Loucy (cell line): ENCODE results near the gene PALLD.

Source experiments
- H2AFZ ChIP-seq: fragments of 200-600 bp; sonication (generic); 2 replicates; pipeline ENCODE4 v1.6.0; 2016; ENCODE audit warnings: antibody characterized with exemption, mild to moderate bottlenecking, low read length, moderate library complexity
- H3F3A ChIP-seq: fragments of 200-600 bp; 2 replicates; pipeline ENCODE4 v1.6.0; 2016; ENCODE audit warnings: antibody characterized with exemption, low read depth, mild to moderate bottlenecking
- H3K27me3 ChIP-seq: fragments of 200-600 bp; sonication (generic); 2 replicates; pipeline ENCODE4 v1.6.1; 2014; ENCODE audit warnings: low read length, mild to moderate bottlenecking; ENCODE audit not compliant: insufficient read depth, poor library complexity, severe bottlenecking
- H3K36me3 ChIP-seq: fragments of 200-600 bp; sonication (generic); 2 replicates; pipeline ENCODE4 v1.6.1; 2016; ENCODE audit warnings: low read length; ENCODE audit not compliant: insufficient read depth
- H3K4me1 ChIP-seq: fragments of 200-600 bp; sonication (generic); 2 replicates; pipeline ENCODE4 v1.5.1; 2014; ENCODE audit warnings: low read length, mild to moderate bottlenecking; ENCODE audit not compliant: insufficient read depth, poor library complexity, severe bottlenecking
- H3K4me2 ChIP-seq: fragments of 200-600 bp; sonication (generic); 2 replicates; pipeline ENCODE4 v1.6.0; 2014; ENCODE audit warnings: antibody characterized with exemption, low read length, low read depth, mild to moderate bottlenecking; ENCODE audit not compliant: poor library complexity, severe bottlenecking
- H3K4me3 ChIP-seq: fragments of 200-600 bp; sonication (generic); 2 replicates; pipeline ENCODE4 v1.5.1; 2014; ENCODE audit warnings: low read length, mild to moderate bottlenecking, mixed read lengths; ENCODE audit not compliant: poor library complexity, severe bottlenecking
- H3K79me2 ChIP-seq: fragments of 200-600 bp; sonication (generic); 2 replicates; pipeline ENCODE4 v1.6.1; 2014; ENCODE audit warnings: low read length; ENCODE audit not compliant: insufficient read depth
- H3K9ac ChIP-seq: fragments of 200-600 bp; sonication (generic); 2 replicates; pipeline ENCODE4 v1.6.0; 2014; ENCODE audit warnings: mild to moderate bottlenecking, low read depth, low read length, moderate library complexity; ENCODE audit not compliant: poor library complexity, severe bottlenecking
- H3K9me2 ChIP-seq: fragments of 200-600 bp; sonication (generic); replicated peaks from 2 replicates; pipeline ENCODE4 v1.6.1; 2016; ENCODE audit warnings: low read depth, low read length, mixed read lengths
- H3K9me3 ChIP-seq: fragments of 200-600 bp; sonication (generic); 2 replicates; pipeline ENCODE4 v1.6.1; 2014; ENCODE audit warnings: mild to moderate bottlenecking, antibody characterized with exemption, low read length, low read depth; ENCODE audit not compliant: insufficient read depth
- H4K20me1 ChIP-seq: fragments of 200-600 bp; sonication (generic); 2 replicates; pipeline ENCODE4 v1.6.0; 2014; ENCODE audit warnings: antibody characterized with exemption, low read length, mild to moderate bottlenecking; ENCODE audit not compliant: insufficient read depth, poor library complexity, severe bottlenecking
- EZH2phosphoT487 ChIP-seq: fragments of 200-600 bp; IDR thresholded peaks from 2 replicates; pipeline ENCODE4 v1.6.1; 2018; ENCODE audit warnings: antibody characterized with exemption, mild to moderate bottlenecking, moderate library complexity, borderline replicate concordance
- TF ChIP-seq, protein P1 (sequence below): fragments of 200-600 bp; sonication (generic); conservative IDR thresholded peaks from 2 replicates; pipeline ENCODE4 v1.5.1; 2014; ENCODE audit warnings: mild to moderate bottlenecking, antibody characterized with exemption, low read length

The PALLD gene

DNA sequence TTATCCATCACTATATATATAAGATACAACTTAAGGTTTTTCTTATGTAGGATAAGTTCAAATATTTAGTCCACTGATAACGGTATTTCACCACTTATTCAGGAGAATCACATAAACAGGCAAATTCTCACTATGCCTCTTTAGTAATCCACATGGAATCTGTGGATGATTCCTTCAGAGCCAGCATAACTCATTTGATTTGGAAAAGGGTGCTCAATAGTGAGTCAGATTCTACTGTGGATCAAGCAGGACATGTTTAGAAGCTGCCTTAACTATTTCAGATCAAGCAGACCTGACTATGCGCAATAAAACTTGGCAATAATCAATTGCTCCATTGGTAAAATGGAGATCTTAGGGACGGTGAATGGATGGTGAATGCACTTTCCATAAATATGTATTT is 329.1 kb downstream of the PALLD start:
- no peak overlapping the region for H3K9ac ChIP-seq
- no peak overlapping the region for H3K4me3 ChIP-seq
- no peak overlapping the region for H2AFZ ChIP-seq
- H3K36me3 ChIP-seq = no peaks in the 10 kb centered on the region
- no peaks in the 10 kb centered on the region for H3K27me3 ChIP-seq
- TF ChIP-seq, protein P1, sequence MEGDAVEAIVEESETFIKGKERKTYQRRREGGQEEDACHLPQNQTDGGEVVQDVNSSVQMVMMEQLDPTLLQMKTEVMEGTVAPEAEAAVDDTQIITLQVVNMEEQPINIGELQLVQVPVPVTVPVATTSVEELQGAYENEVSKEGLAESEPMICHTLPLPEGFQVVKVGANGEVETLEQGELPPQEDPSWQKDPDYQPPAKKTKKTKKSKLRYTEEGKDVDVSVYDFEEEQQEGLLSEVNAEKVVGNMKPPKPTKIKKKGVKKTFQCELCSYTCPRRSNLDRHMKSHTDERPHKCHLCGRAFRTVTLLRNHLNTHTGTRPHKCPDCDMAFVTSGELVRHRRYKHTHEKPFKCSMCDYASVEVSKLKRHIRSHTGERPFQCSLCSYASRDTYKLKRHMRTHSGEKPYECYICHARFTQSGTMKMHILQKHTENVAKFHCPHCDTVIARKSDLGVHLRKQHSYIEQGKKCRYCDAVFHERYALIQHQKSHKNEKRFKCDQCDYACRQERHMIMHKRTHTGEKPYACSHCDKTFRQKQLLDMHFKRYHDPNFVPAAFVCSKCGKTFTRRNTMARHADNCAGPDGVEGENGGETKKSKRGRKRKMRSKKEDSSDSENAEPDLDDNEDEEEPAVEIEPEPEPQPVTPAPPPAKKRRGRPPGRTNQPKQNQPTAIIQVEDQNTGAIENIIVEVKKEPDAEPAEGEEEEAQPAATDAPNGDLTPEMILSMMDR = no peak
- TF ChIP-seq EZH2phosphoT487 = no peak
- H3F3A ChIP-seq = no peaks in the 10 kb centered on the region
- H4K20me1 ChIP-seq = no peaks in the 10 kb centered on the region
- no peak overlapping the region for H3K4me2 ChIP-seq
- no peaks in the 10 kb centered on the region for H3K9me3 ChIP-seq
- H3K4me1 ChIP-seq = peaks cover 3% of the 10 kb centered on the region
- no peaks in the 10 kb centered on the region for H3K9me2 ChIP-seq
- no peaks in the 10 kb centered on the region for H3K79me2 ChIP-seq

DNA sequence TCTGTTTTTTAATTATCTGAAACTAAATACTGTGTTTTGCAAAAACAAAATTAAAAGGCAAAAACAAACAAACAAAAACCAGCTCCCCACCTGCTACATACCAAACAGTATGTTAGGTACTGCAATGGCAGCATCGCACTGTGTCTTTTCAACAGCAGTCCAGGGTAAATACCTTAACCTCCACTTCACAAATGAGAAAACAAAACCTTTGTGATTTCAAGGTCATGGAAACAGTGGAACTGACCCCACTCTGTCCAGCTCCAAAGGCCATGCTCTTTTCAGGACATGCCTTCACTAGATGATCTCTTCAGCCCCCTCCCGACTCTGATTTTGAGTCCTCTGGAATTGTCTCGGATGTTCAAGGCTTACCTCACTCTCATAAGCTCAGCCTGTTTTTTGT is 329.8 kb downstream of the PALLD start:
- H3K27me3 ChIP-seq = no peaks in the 10 kb centered on the region
- H3F3A ChIP-seq = no peaks in the 10 kb centered on the region
- H2AFZ ChIP-seq = no peak overlapping the region
- H3K36me3 ChIP-seq = no peaks in the 10 kb centered on the region
- no peaks in the 10 kb centered on the region for H3K79me2 ChIP-seq
- no peak overlapping the region for H3K4me3 ChIP-seq
- no peak for TF ChIP-seq EZH2phosphoT487
- TF ChIP-seq, protein P1 = no peak
- H3K9me3 ChIP-seq = no peaks in the 10 kb centered on the region
- H3K9ac ChIP-seq = no peak overlapping the region
- no peaks in the 10 kb centered on the region for H4K20me1 ChIP-seq
- H3K4me1 ChIP-seq = peaks cover 10% of the 10 kb centered on the region
- no peaks in the 10 kb centered on the region for H3K9me2 ChIP-seq
- no peak overlapping the region for H3K4me2 ChIP-seq

DNA sequence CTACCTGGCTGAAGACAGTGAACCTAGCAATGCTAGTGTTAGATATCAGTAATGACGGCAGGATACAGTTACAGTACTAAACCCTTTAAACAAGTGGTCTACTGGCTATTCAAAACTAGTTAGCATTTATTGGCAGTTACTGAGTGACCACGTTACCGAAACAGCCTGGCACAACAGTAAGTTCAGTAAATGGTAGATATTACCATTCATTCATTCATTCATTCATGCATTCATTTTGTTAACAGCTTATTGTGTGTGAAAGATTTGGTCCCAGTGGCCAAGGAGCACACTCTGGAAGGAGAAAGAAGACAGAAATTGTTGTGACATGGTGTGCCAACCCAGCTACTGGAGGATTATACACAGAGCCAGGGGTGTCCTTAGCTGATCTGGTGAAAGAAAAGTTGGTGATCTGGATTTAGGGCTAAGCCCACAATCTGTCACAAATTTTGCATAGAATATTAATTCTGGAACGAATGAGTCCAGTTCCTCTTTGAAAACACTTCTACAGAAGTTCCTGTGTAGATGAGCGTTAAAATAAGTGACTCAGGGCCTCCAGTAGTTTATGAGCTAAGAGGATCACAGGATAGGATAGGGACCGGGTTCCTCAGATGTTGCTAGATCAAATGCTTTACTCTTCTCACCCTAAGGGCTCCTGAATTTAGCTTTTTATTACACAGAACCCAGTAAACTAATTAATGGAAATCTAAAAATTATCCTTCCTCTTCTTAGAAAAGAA is 334.1 kb downstream of the PALLD start:
- peak overlapping the region; percentile 94 for H3K9ac ChIP-seq
- H3K4me1 ChIP-seq = peaks cover 20% of the 10 kb centered on the region
- H3K79me2 ChIP-seq = peaks cover 30% of the 10 kb centered on the region
- H3K4me3 ChIP-seq = peak overlapping the region; percentile 96
- no peaks in the 10 kb centered on the region for H3F3A ChIP-seq
- H3K4me2 ChIP-seq = peak overlapping the region; percentile 91
- H2AFZ ChIP-seq = peak overlapping the region; percentile 99
- H3K27me3 ChIP-seq = no peaks in the 10 kb centered on the region
- no peaks in the 10 kb centered on the region for H3K36me3 ChIP-seq
- no peaks in the 10 kb centered on the region for H3K9me2 ChIP-seq
- peaks cover 3% of the 10 kb centered on the region for H4K20me1 ChIP-seq
- no peak for TF ChIP-seq EZH2phosphoT487
- TF ChIP-seq, protein P1 = no peak
- no peaks in the 10 kb centered on the region for H3K9me3 ChIP-seq
